ENCODE results near the gene TMEM125.

The TMEM125 gene

GRCh38 chr1:43269627-43270375 is at the start of gene TMEM125:
Gene TMEM125, plus strand, starts transcription at chr1:43269983. Its CDS starts 2,740 bp downstream, at chr1:43272723.
- DNase-seq = peak; percentile 92

- no peak for DNase-seq
These were observed 48.6 kb upstream of the TMEM125 start for GRCh38 chr1:43220905-43221778.

GRCh38 chr1:43221797-43222196 is 48.0 kb upstream of the TMEM125 start:
- no peak for DNase-seq

- no peak for DNase-seq
These were observed 46.9 kb upstream of the TMEM125 start for GRCh38 chr1:43222879-43223278.

GRCh38 chr1:43225168-43225567 is 44.6 kb upstream of the TMEM125 start:
- DNase-seq = no peak

- DNase-seq = peak; percentile 83
These were observed 42.5 kb upstream of the TMEM125 start for GRCh38 chr1:43227143-43227764.

- DNase-seq = no peak
These were observed 39.7 kb upstream of the TMEM125 start for GRCh38 chr1:43229826-43230780.

- DNase-seq = no peak
These were observed 37.7 kb upstream of the TMEM125 start for GRCh38 chr1:43232074-43232473.

- DNase-seq = no peak
These were observed 37.3 kb upstream of the TMEM125 start for GRCh38 chr1:43232482-43232881.

- DNase-seq = no peak
These were observed 36.2 kb upstream of the TMEM125 start for GRCh38 chr1:43233631-43234030.

- DNase-seq = no peak
These were observed 35.5 kb upstream of the TMEM125 start for GRCh38 chr1:43234267-43234666.

GRCh38 chr1:43235040-43235439 is 34.7 kb upstream of the TMEM125 start:
- no peak for DNase-seq

GRCh38 chr1:43235451-43236121 is 34.2 kb upstream of the TMEM125 start:
- no peak for DNase-seq

GRCh38 chr1:43237121-43237520 is 32.7 kb upstream of the TMEM125 start:
- no peak for DNase-seq

- peak; percentile 77 for DNase-seq
These were observed 31.7 kb upstream of the TMEM125 start for GRCh38 chr1:43238085-43238484.

GRCh38 chr1:43238991-43239469 is 30.8 kb upstream of the TMEM125 start:
- DNase-seq = no peak

- no peak for DNase-seq
These were observed 30.3 kb upstream of the TMEM125 start for GRCh38 chr1:43239484-43239883.

- no peak for DNase-seq
These were observed 28.4 kb upstream of the TMEM125 start for GRCh38 chr1:43241413-43241836.

- DNase-seq = no peak
These were observed 26.5 kb upstream of the TMEM125 start for GRCh38 chr1:43243299-43243698.

- no peak for DNase-seq
These were observed 23.1 kb upstream of the TMEM125 start for GRCh38 chr1:43246466-43247213.

All from NCI-H2029 (cell line).